ENCODE measurements around the gene PPP1R9A.

DNA sequence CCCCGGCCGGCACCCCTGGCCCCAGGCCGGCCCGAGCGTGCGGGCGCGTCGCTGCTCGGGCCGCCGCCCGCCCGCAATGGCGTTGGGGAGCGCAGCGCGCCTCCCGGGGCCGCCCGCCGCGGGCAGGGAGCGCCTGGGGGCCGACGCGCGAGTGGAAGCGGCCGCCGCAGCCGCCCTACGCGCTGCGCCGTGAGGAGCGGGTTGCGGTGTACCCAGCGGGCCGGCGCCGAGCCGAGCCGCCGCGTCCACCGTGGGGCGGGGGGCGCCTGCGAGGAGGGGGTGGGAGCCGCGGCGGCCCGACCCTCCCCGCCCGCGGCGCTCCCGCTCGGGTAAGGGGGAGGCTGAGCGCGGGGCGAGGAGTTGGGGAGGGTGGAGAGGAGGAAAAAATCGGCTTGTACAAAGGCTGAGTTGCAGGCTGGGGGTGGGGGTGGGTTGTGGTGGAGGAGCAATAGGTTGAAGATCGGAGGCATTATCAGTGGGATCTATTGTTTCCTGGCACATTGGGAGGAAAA, 473 bp downstream of the PPP1R9A start:
- TF ChIP-seq, protein P1, sequence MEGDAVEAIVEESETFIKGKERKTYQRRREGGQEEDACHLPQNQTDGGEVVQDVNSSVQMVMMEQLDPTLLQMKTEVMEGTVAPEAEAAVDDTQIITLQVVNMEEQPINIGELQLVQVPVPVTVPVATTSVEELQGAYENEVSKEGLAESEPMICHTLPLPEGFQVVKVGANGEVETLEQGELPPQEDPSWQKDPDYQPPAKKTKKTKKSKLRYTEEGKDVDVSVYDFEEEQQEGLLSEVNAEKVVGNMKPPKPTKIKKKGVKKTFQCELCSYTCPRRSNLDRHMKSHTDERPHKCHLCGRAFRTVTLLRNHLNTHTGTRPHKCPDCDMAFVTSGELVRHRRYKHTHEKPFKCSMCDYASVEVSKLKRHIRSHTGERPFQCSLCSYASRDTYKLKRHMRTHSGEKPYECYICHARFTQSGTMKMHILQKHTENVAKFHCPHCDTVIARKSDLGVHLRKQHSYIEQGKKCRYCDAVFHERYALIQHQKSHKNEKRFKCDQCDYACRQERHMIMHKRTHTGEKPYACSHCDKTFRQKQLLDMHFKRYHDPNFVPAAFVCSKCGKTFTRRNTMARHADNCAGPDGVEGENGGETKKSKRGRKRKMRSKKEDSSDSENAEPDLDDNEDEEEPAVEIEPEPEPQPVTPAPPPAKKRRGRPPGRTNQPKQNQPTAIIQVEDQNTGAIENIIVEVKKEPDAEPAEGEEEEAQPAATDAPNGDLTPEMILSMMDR (IDR thresholded peaks at IDR 0.05): no peak
- TF ChIP-seq POLR2A (IDR thresholded peaks at IDR 0.05): no peak
